ENCODE measurements around the gene PRMT7.

Gene PRMT7

GRCh38 chr16:68399456-68399855 is 88.6 kb downstream of the PRMT7 start:
- DNase-seq, result no peak

DNA sequence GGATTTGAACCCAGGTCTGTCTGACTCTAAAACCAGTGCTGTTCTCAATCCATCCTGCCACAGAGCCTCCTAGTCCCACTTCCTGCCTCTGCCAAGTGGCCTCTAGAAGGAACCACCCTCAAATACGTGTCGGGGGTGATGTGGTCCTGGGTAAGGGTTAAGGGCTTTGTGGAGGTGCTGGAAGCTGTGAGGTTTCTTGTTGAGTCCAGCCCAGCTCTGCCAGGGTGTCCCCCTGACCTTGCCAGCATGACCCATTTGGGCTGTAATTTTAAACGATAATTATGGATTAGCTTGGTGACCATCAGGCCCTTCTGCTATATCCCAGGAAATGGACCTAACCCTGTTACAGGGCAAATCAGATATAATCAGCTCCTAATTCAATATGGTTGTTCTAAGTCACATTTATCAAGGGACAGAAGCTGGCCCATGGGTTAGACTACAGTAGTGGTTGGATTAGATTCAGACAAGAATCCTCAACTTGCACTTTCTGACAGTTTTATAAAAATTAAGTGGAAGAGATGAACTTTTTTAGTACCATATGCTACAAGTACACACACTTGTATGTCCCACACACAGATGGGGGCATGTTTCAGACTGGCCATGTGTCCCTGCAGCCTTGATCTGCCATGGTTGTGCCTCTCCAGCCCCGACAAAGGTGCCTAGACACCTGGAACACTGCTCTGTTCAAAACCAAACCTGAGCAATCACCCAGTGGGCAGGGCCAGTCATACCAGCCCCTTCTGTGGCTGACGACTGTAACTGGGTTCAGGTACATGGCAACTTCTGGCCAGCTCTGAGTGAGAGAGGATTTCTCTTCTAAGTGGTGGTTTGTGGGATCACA is 89.5 kb downstream of the PRMT7 start:
- no peak for DNase-seq

- DNase-seq, result no peak
Measured at GRCh38 chr16:68400924-68401460, 90.2 kb downstream of the PRMT7 start.

DNA sequence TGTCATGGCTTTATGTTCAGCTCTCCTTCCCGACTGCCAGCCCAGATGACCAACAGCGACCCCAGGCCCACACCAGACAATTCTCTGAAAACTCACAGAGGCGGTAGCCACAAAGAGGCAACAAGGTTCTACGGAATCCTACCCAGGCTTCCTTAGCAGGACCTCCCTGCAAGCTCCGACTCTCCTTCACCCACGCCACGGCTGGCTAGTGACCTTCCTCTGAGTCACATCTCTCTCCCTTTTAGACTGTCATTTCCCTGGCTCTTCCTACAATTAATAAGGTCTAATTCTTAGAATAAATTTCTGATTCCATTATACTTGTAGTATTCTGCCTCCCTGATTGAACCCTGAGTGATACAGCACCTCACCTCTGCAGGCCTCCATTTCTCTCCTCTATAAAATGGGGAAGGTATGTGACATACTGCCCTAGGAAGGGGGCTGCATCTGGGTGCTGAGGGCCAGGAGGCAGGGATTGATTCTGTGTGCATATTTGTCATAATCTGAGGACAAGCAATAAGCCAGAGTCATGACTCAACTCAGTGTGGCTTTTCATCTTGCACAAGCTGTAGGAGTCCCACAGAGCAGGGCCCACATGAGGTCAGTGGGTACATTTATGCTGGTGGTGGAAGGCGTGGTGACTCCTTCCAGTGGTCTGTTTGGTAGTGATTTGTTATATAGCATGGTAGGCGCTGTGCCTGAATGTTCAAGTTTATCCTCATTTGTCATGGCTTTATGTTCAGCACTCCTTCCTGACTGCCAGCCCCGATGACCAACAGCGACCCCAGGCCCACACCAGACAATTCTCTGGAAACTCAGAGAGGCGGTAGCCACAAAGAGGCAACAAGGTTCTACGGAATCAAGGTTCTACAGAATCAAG is 91.3 kb downstream of the PRMT7 start:
- no peak for DNase-seq

- DNase-seq, result no peak
Measured at GRCh38 chr16:68402748-68403040, 91.9 kb downstream of the PRMT7 start.

GRCh38 chr16:68403177-68403576 is 92.4 kb downstream of the PRMT7 start:
- no peak for DNase-seq

GRCh38 chr16:68403704-68404103 is 92.9 kb downstream of the PRMT7 start:
- no peak for DNase-seq

DNA sequence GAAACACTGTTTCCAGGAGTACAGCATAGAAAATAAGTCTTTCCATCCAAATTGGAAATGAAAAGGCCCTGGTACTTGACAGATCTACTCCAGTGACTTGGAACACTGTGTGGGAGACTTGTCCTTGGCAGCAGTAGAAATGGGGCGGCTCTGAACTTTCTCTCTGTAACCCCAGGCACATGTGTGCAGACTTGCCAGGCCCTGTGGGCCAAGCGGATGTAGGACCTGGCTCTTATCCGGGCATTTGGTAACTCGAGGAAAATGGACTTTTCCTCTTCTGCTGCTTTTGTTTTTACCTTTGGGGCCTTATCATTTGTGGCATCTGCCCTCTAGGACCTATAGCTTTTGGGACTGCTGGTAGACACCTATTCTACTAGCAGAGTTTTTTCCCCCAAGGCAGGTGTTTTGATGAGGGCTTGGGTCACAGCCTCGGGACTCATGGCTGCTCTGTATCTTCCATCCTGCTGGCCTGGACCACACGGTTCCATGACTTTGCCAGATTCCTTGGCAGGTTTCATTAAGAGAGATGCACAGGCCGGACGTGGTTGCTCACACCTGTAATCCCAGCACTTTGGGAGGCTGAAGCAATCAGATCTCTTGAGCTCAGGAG is 94.0 kb downstream of the PRMT7 start:
- no peak for DNase-seq

GRCh38 chr16:68406458-68407152 is 95.8 kb downstream of the PRMT7 start:
- no peak for DNase-seq

Measured in amniotic stem cell (primary cell).